AG09319 (cell line): Measurements from ENCODE around the gene TNNT1.
"Not testable (repeated sequence)": the region's sequence is repeated elsewhere in the genome, so short reads cannot be mapped to it uniquely, and the experiment has no call there.

Source experiments
- DNase-seq: peaks from one replicate; pipeline ENCODE4 v3.0.0-alpha.2; 2010; ENCODE audit warnings: low read depth; ENCODE audit errors: extremely low read depth
- CTCF ChIP-seq: IDR thresholded peaks from 2 replicates; pipeline ENCODE4 v1.5.1; 2011; ENCODE audit warnings: low read depth, mild to moderate bottlenecking, inconsistent platforms, low read length, moderate library complexity

The TNNT1 gene

DNA sequence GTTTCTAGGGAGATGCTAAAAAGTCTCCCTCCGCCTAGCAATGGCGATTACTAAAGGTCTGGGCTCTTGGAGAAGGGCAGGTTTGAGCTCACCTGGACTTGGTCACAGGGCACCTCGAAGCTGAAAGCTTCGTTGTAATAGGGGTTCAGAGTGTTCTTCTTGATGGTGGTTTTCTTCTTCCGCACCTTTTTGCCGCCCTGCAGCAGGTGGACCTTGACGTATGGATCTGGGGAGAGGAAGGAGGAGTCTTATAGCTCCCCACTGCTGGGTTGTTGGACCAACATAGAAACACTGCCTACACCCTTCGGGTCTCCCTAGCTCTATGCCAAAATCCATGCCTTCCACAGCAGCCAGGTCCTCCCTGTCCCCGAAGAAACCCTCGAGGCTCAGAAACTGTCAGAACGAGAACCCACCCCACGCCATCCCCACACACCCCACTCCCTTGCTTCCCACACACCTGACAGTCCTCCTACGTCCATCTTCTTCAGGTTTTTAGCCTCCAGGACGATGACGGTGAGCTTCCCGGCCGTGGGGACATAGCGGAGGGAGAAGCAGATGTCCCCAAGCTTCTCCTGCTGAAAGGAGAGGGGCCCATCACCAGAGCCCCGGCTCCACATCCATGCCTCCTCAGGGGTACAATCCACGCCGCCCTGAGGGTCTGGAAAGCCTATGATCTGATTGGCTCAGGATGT lies 25.6 kb upstream of the TNNT1 start:
- TF ChIP-seq CTCF = no peak
- no peak for DNase-seq

DNA sequence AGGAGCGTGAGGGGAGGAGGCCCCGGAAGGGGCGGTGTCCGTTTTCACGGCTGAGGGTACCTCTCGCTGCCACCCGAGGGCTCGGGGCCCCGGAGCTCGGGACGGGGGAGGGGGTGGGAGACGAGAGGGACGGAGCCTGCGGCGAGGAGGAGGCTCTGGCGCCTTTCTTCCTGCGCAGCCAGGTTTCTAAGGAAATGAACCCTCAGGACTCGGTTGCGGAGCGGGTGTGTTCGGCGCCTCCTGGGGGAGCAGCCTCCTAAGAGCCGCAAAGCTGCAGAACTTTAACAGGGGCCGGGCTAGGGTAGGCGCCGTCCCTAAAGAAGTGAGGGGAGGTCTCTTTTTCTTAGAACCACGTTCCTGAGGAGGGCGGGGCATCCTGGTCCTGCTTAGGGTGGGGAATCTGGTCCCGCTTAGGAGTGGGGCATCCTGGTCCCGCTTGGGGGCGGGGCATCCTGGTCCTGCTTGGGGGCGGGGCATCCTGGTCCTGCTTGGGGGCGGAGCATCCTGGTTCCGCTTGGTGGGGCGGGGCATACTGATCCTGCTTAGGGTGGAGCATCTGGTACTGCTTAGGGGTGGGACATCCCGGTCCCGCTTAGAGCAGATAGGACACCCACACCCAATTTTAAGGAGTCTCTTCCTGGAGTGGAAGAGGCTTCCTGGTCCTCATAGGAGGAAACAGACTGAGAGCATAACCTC lies 24.9 kb upstream of the TNNT1 start:
- DNase-seq = peak; percentile 49

DNA sequence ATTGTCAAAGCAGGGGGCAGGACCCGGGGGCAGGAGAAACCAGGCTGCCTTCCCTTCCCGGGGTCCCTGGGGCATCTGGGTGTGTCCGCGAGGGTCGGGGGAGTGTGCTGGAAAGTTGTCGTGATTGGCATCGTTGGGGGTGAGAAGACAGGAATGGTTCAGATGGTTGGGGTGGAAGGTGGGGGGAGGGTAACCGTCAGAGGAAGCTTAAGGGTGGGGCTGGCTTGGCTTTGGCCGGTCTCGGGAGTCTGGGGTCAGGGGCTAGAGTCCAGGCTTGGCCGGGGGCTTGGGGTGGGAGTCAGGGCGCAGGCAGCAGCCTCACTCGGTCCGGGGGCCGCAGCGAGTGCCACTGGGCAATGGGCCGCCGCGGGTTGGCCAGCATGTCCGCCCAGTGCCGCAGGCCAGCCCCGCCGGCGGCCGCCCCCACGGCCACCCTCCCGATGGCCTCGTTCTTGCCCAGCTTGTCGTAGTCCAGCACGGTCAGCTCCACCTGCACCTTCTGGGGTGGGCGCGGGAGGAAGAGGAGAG lies 24.2 kb upstream of the TNNT1 start:
- TF ChIP-seq CTCF = no peak; the same call in 1 of the 2 replicates
- DNase-seq = no peak

More for the DNA sequence above, 24.9 kb upstream of the TNNT1 start:
- peak; percentile 13 for TF ChIP-seq CTCF

- TF ChIP-seq CTCF = no peak; the same call in 1 of the 2 replicates
- DNase-seq = no peak
Observed at GRCh38 chr19:55172741-55173140, 23.7 kb upstream of the TNNT1 start.

DNA sequence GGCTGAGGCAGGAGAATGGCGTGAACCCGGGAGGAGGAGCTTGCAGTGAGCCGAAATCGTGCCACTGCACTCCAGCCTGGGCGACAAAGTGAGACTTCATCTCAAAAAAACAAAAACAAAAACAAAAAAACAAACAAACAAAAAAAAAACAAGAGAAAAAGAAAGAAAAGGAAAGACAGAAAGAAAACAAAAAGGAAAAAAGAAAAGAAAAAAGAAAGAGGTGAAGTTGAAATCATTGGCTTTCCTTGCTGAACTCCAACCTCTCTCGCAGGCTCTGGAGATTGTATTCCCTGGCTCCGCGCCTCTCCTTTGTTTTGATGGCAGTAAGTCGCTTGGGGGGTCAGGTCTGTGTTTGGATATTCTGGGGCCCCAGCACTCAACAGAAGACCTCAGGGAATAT lies 23.3 kb upstream of the TNNT1 start:
- DNase-seq = not testable (repeated sequence)

- no peak for DNase-seq
- TF ChIP-seq CTCF = no peak
Observed at GRCh38 chr19:55171440-55171839, 22.4 kb upstream of the TNNT1 start.

- DNase-seq = no peak
- no peak for TF ChIP-seq CTCF
Observed at GRCh38 chr19:55169136-55169535, 20.1 kb upstream of the TNNT1 start.
